GM19351 (cell line): Measurements from ENCODE around the gene EPHA2.

Experiments used
- ATAC-seq: cut with Tn5 transposase; IDR thresholded peaks from one replicate; pipeline ENCODE4 v1.9.1; 2021; ENCODE audit warnings: mild to moderate bottlenecking, moderate library complexity; ENCODE audit not compliant: unreplicated experiment

EPHA2 gene

DNA sequence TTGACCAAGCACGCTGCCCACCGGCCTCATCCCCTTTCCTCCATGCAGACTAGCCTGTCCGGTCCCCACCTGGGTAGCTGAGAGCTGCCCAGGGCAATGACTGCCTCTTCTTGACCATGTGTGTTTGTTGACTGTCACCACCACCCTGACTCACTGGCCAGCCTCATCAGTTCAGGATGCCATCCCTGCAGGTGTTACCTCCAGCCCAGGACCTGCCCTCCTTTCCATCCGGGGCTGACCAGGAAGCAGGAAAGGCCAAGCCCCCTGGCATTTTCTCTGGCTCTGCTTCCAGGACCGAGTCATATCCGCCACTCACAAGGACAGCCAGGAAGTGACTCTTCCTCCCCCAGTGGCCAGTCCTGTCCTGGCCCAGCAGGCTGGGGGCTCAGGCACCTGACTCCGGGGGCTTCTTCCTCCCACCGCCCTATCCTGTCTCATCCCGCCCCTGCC lies 17.1 kb downstream of the EPHA2 start:
- ATAC-seq = no peak

GRCh38 chr1:16137890-16138467 lies 17.9 kb downstream of the EPHA2 start:
- ATAC-seq = no peak

DNA sequence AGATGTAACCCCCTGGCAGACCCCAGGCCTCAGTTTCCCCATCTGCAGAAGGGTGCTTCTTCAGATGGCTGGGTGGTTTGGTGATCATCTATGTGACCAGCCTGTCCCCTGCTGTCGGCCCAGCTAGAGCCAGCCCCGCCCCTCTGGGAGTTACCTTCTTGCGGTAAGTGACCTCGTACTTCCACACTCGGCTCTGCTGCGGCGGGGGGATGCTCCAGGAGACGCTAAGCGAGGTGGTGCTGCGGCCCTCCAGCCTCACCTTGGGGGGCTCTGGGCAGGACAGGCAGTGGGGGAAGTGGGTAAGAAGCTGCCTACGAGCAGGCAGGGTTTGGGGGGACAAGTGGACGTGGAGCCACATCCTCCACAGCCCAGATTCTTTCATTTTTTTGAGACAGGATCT lies 20.4 kb downstream of the EPHA2 start:
- ATAC-seq = no peak

GRCh38 chr1:16134906-16135305 lies 21.0 kb downstream of the EPHA2 start:
- no peak for ATAC-seq

GRCh38 chr1:16134066-16134801 lies 21.6 kb downstream of the EPHA2 start:
- ATAC-seq = no peak

GRCh38 chr1:16133007-16133961 lies 22.6 kb downstream of the EPHA2 start:
- no peak for ATAC-seq

GRCh38 chr1:16132325-16132785 lies 23.5 kb downstream of the EPHA2 start:
- no peak for ATAC-seq

DNA sequence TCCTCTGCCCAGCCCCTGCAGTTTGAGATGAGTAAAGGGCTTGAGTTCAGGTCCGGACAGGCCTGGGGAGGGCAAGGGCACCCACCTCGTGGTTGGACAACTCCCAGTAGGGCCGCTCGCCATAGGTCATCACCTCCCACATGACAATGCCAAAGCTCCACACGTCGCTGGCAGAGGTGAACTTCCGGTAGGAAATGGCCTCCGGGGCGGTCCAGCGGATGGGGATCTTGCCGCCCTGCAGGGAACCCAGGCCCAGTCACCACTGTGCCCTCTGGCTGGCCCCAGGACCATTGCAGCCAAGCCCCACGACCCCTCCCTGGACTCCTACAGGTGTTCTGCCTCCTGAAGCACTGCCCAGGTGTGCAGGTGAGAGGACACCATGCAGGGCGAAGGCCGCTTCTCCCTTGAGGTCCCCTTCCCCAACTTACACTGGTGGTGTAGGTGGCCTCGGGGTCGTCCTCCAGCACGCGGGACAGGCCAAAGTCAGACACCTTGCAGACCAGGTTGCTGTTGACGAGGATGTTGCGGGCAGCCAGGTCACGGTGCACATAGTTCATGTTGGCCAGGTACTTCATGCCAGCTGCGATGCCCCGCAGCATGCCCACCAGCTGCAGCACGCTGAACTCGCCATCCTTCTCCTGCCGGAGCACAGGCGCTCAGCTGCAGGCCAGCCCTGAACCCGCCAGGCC lies 24.1 kb downstream of the EPHA2 start:
- no peak for ATAC-seq

GRCh38 chr1:16130827-16131226 lies 25.0 kb downstream of the EPHA2 start:
- ATAC-seq = no peak

DNA sequence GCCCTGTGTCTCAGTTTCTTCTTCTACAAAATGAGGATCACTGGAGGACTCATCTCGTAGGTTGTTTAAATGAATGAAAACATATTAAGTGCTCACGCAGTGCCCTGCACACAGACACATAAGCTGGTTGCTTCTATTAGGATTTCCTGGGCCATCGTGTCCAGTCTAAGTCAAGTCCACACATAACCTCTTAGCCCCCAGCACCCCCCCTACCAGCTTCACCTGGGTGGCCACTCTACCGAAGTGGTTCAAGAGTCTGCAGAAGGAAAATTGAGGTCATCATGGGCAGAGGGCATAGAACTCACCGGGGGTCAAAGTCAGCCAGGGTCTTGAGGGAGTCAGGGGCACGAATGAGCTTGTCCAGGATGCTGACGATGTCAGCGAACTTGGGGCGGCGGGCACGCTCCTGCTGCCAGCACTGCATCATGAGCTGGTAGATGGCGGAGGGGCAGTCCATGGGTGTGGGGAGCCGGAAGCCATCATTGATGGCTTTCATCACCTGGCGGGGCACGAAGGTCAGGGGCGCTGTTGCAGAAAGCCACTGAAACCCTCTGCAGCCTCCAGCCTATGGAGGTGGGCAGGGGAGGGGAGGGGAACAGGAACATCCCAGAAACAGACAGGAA lies 25.8 kb downstream of the EPHA2 start:
- no peak for ATAC-seq

GRCh38 chr1:16129316-16129715 lies 26.6 kb downstream of the EPHA2 start:
- ATAC-seq = no peak

- no peak for ATAC-seq
Measured at GRCh38 chr1:16128338-16128741, 27.5 kb downstream of the EPHA2 start.

DNA sequence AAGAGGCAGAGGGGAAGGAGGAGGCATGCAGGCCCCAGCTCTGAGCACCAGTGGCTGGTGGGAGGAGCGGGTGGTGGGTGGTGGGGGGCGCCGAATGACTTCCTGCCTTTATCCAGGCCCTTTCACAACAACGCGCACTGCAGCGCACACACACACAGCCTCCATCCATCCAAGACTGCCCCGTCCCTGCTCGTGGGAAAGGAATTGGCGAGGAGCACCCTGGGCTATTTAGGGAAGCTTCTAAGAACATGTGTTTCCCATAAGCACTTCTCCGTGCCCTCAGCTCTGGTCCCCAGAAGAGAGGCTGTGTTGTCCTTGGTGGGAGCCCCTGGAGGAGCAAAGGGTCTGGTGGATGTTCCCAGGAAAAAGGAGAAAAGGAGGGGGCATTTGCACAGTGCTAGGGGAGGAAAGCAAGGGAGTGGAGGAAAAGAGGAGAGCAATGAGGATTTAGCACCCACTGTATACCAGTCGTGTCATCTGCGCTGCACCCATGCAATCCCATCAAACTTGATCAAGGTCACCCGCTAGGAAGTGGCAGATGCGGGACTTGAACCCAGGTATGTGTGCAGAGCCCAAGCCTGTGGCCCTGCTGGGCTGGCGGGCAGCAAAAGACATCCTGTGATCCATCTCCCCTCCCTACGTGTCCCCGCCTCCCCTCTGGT lies 28.1 kb downstream of the EPHA2 start:
- ATAC-seq = no peak

GRCh38 chr1:16126743-16127515 lies 28.9 kb downstream of the EPHA2 start:
- ATAC-seq = no peak

DNA sequence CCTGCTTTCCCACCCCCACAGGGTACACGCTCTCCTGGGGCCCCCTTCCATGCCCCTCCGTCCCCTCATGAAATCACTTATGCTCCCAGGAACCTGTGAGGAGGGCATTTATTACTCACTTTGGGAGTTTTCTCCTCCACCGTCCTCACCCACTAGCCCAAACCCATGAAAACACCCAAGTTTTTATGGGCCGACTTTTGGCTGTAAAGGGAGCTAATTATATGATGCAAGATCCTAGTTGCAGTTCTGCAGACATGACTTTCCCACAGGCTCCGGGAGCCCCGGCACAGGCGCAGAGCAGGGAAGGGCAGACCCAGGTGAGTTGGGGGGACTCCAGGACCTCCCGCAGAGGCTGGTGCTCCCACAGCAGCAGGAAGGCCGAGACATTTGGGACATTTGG lies 29.7 kb downstream of the EPHA2 start:
- ATAC-seq = no peak

DNA sequence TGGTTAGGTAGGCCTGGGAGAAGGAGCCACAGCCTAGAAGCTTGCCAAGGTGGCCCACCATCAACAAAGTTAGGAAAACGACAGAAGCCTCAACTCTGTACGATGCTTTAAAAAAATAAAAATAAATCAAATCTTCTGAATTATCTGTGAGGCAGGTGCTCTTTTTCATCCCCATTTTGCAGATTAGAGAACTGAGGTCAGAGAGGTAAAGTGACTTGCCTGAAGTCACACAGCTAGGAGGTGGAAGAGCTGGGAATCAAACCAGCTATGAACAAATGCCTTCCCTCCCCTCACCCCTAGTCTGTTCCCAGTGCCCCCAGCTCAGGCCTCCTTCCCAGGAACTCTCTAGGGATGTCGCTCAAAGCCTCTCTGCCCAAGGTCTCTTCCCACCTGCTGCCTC lies 30.4 kb downstream of the EPHA2 start:
- ATAC-seq = no peak

DNA sequence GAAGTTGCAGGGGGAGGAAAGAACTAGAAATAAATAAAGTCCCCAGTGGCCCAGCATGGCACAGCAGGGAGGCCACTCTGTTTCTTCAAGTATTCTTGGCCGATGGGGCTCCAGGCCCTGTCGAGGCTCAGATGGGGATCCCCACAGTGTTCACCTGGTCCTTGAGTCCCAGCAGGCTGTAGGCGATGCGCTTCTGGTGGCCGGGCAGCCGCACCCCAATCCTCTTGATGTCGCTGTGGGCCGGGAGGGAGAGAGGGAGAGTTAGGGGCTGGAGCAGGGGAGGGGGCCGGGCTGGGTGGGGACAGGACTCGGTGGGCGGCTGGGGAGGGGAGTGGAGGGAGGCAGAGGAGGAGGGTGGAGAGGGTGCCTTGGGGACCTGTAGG lies 30.8 kb downstream of the EPHA2 start:
- no peak for ATAC-seq

DNA sequence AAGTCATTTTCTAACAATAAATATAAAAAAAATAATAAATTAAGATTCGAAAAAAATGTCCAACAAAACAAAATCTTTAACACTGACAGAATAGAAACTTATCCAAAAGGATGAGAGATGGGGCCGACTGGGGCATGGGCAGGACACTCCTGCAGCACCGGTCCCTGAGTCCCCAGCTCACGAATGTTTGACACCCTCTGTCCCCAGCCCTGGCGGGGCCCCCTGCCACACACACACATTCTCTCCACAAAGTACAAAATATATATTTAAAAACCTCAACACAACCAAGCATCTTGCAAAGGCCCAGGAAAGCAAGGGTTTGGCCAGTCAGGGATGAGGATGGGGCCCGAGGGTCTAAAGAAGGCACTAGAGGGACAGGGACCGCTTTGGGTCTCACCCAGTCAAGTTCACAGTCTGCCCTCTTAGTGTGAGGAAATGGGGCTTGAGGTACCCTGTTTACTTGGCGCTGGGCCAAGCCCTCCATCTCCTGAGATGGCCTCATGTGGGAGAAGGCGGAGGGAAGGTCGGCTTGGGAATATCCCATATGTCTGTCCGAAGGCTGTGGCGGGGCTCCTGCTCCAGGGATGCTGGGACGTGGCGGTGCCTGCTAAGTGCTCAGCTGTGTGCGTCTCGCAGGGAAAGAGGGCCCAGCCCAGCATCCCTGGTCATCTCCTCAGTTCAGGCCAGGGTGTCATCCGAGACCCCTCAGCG lies 31.3 kb downstream of the EPHA2 start:
- ATAC-seq = no peak

GRCh38 chr1:16122916-16123315 lies 33.0 kb downstream of the EPHA2 start:
- ATAC-seq = no peak
